Measurements from ENCODE around the gene LCLAT1.

The LCLAT1 gene

DNA sequence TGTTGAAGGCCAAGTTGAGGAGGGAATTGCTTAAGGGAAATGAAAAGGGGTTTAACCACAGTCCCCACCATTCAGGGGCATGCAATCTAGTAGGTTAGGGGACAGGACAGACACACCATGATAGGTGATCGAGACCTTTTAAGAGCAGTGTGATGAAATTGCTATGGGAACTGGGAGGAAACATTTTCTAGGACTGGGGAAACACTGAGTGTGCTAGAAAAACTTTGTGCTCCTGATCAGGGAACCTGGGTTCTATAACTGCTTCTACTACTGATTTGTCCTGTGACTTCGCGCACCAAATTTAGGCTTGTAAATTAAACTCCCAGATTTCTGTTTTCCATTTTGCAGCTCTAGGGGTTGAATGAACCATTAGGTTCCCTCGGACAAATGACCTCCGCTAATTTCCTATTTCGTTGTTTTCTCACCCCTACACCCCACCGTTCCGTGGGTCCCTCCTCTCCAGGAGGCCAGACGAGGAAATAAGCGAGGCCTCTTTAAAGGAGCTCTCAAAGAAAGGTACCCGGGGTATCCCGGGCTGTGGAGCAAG, 371 bp upstream of the LCLAT1 start:
- Histone ChIP-seq H3F3A (ENCODE audit: insufficient read depth) (no peaks in the 10 kb centered on the region), H3K27ac (ENCODE audit: low read depth, low read length) (no peak overlapping the region), H4K20me1 (ENCODE audit: low read depth, low read length) (0 out of 2 replicates have a peak, but pooled peaks cover 2% of the 10 kb centered on the region), H3K79me2 (ENCODE audit: insufficient read depth, low read length) (peaks cover 25% of the 10 kb centered on the region), H3K9ac (ENCODE audit: low read length) (peak overlapping the region; percentile 90), H3K27me3 (ENCODE audit: low read length) (no peaks in the 10 kb centered on the region), H3K36me3 (ENCODE audit: low read length) (no peaks in the 10 kb centered on the region), H3K9me3 (ENCODE audit: insufficient read depth, low read length) (no peaks in the 10 kb centered on the region), H2AFZ (ENCODE audit: low read depth, low read length, severe bottlenecking) (peak overlapping the region; percentile 98), H3K4me2 (ENCODE audit: low read depth, low read length, poor library complexity, severe bottlenecking) (peak overlapping the region; percentile 92), H3K9me2 (replicated peaks; ENCODE audit: insufficient read depth, low read length) (no peaks in the 10 kb centered on the region), H3K4me3 (ENCODE audit: insufficient read depth, low read length, poor library complexity, severe bottlenecking) (peak overlapping the region; percentile 93)
- no peak for TF ChIP-seq EZH2phosphoT487 (conservative IDR thresholded peaks at IDR 0.05; ENCODE audit: low read length)
- TF ChIP-seq, protein P1, sequence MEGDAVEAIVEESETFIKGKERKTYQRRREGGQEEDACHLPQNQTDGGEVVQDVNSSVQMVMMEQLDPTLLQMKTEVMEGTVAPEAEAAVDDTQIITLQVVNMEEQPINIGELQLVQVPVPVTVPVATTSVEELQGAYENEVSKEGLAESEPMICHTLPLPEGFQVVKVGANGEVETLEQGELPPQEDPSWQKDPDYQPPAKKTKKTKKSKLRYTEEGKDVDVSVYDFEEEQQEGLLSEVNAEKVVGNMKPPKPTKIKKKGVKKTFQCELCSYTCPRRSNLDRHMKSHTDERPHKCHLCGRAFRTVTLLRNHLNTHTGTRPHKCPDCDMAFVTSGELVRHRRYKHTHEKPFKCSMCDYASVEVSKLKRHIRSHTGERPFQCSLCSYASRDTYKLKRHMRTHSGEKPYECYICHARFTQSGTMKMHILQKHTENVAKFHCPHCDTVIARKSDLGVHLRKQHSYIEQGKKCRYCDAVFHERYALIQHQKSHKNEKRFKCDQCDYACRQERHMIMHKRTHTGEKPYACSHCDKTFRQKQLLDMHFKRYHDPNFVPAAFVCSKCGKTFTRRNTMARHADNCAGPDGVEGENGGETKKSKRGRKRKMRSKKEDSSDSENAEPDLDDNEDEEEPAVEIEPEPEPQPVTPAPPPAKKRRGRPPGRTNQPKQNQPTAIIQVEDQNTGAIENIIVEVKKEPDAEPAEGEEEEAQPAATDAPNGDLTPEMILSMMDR (IDR thresholded peaks at IDR 0.05; ENCODE audit: insufficient read depth, low read length, poor library complexity, severe bottlenecking), result no peak

DNA sequence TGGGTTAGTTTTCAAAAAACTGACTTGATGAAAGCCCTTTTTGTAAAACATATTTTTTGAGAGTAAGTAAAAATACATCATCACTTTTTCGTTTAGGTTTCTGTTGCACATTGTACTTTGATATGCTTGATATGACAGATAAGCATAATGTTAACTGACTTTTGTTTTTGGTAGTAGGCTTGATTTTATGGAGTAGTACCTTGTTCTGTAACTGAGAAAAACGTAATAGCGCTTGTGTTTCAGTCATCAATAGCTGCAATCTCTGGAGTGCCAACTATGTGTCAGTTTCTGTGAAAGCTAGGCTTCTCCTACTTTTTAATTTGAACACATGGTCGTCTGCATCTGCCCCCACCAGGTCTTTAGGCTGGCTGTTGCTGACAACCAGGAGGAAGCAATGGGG, 1.3 kb downstream of the LCLAT1 start:
- Histone ChIP-seq H3K36me3 (ENCODE audit: low read length) (no peaks in the 10 kb centered on the region), H3K27ac (ENCODE audit: low read depth, low read length) (no peak overlapping the region), H3K4me3 (ENCODE audit: insufficient read depth, low read length, poor library complexity, severe bottlenecking) (no peak overlapping the region), H3K9me3 (ENCODE audit: insufficient read depth, low read length) (no peaks in the 10 kb centered on the region), H3K79me2 (ENCODE audit: insufficient read depth, low read length) (peaks cover 25% of the 10 kb centered on the region), H3K9ac (ENCODE audit: low read length) (0 out of 2 replicates have a peak overlapping the region, but pooled peaks have one; percentile 90), H3K4me2 (ENCODE audit: low read depth, low read length, poor library complexity, severe bottlenecking) (peak overlapping the region; percentile 92), H4K20me1 (ENCODE audit: low read depth, low read length) (0 out of 2 replicates have a peak, but pooled peaks cover 2% of the 10 kb centered on the region), H3K27me3 (ENCODE audit: low read length) (no peaks in the 10 kb centered on the region), H3K9me2 (replicated peaks; ENCODE audit: insufficient read depth, low read length) (no peaks in the 10 kb centered on the region), H2AFZ (ENCODE audit: low read depth, low read length, severe bottlenecking) (no peak overlapping the region), H3F3A (ENCODE audit: insufficient read depth) (no peaks in the 10 kb centered on the region)
- TF ChIP-seq, protein P1 (IDR thresholded peaks at IDR 0.05; ENCODE audit: insufficient read depth, low read length, poor library complexity, severe bottlenecking), result no peak
- no peak for TF ChIP-seq EZH2phosphoT487 (conservative IDR thresholded peaks at IDR 0.05; ENCODE audit: low read length)

DNA sequence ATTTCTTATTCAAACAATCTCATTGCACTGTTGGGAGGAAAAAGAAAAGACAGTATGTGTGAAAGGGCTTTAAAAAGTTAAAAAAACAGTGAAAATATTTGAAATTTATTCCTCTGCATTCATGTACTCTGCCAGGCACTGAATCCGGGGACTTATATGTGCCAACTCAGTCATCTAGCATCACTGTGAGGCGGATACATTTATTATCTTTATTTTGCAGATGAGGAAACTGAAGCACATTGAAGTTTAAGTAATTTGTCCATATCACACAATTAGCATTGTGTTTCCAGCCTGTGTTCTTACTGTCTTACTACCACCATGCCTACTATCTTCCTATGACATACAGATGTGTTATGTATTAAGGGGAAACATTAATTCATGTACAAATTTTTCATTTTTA, 1.8 kb downstream of the LCLAT1 start:
- Histone ChIP-seq H3K9me3 (ENCODE audit: insufficient read depth, low read length) (no peaks in the 10 kb centered on the region), H3K4me3 (ENCODE audit: insufficient read depth, low read length, poor library complexity, severe bottlenecking) (no peak overlapping the region), H3K27ac (ENCODE audit: low read depth, low read length) (no peak overlapping the region), H2AFZ (ENCODE audit: low read depth, low read length, severe bottlenecking) (no peak overlapping the region), H3K9me2 (replicated peaks; ENCODE audit: insufficient read depth, low read length) (no peaks in the 10 kb centered on the region), H4K20me1 (ENCODE audit: low read depth, low read length) (0 out of 2 replicates have a peak, but pooled peaks cover 2% of the 10 kb centered on the region), H3F3A (ENCODE audit: insufficient read depth) (no peaks in the 10 kb centered on the region), H3K4me2 (ENCODE audit: low read depth, low read length, poor library complexity, severe bottlenecking) (peak overlapping the region; percentile 92), H3K36me3 (ENCODE audit: low read length) (no peaks in the 10 kb centered on the region), H3K79me2 (ENCODE audit: insufficient read depth, low read length) (peaks cover 25% of the 10 kb centered on the region), H3K27me3 (ENCODE audit: low read length) (no peaks in the 10 kb centered on the region), H3K9ac (ENCODE audit: low read length) (no peak overlapping the region)
- TF ChIP-seq, protein P1 (IDR thresholded peaks at IDR 0.05; ENCODE audit: insufficient read depth, low read length, poor library complexity, severe bottlenecking), result no peak
